Hepatic stellate cell (primary cell): ENCODE results near the gene ZMAT5.

ENCODE experiments used
- DNase-seq: peaks from one replicate; pipeline ENCODE4 v3.0.0; 2011; ENCODE audit warnings: low spot score

ZMAT5 gene, protein sequence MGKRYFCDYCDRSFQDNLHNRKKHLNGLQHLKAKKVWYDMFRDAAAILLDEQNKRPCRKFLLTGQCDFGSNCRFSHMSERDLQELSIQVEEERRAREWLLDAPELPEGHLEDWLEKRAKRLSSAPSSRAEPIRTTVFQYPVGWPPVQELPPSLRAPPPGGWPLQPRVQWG

DNA sequence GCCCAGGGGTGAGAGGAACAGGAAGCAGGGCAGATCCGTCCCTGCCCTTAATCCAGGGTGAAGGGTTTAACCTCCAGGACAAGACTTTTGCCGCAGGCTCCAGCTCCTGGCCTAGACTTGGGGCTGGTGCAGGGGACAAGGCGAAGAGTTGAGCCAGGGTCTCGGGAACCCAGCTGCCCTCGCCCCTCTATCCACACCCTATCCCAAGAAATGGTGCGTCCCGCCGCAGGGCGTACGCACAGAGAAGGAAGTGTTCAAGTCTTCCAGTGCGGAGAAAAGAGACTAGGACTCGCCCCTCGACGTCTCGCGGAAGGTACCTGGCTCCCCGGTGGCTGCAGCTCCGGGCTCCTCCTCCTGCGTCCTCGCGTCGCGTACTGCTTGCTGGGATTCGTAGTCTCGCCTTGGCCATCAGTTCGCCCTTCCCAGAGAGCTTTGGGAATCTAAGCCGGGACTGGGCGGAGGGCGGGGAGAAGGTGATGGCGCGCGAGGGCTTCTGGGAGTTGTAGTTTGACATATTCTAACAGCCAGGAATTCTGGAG, at the start of gene ZMAT5:
Gene ZMAT5, minus strand, starts transcription at position 376 of the 539 bp plus-strand sequence. CDS start 18,463 bp downstream, outside the sequence.
- peak; percentile 99 for DNase-seq

GRCh38 chr22:29816539-29816938, 49.7 kb upstream of the ZMAT5 start:
- DNase-seq, result no peak

- DNase-seq, result no peak
Measured at GRCh38 chr22:29816128-29816527, 49.3 kb upstream of the ZMAT5 start.

- no peak for DNase-seq
Measured at GRCh38 chr22:29815580-29815979, 48.8 kb upstream of the ZMAT5 start.

DNA sequence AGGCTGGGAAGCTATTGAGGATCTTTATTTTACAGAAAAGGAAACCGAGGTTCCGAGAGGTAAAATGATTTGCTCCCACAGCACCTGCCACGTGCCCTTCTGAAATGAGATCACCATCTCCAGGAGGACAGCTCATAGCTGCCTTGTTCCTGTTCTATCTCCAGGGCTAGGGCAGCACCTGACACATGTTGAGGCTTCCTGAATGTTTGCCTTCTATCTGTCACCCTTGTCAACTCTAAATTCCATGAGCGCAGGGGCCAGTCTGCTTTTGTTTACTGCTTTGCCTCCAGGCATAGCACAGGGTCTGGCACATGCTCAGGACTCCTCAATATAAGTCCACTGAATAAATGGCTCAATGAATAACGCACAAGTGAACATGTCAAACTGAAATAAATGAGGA, 47.2 kb upstream of the ZMAT5 start:
- no peak for DNase-seq

DNA sequence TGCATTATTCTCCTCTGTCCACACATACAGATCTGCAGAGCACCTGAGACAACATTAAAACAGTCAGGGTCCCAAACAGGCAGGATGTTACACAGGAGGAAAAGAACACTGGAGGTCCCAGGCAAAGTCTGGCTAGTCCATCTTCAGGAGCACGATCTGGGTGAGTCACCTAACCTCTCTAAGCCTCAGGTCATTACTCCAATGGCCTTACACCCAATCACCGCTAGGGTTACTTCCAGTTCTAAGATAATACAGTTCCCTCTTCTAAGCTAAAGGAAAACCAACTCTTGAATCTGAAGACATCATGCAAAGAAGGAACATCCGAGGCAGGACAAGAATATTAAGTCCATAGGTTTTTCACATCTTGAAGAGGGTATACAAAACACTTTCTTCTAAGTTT, 46.8 kb upstream of the ZMAT5 start:
- peak; percentile 40 for DNase-seq

DNA sequence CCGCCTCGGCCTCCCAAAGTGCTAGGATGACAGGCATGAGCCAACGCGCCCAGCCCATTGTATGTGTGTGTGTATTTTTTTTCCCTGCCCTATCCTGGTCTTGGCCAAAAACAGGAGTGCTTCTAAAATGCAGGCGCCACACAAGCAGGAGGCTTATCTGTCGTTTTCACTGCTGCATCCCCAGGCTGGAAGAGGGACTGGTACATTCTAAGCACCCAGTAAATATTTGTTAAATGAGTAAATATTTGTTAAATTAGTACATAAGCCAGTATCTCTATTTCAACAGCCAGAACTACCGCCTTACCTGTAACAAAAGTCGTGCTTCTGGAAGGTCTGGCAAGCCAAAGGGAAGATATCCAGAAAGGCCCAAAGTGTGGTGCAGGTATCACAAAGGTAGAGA, 46.3 kb upstream of the ZMAT5 start:
- DNase-seq, result no peak

DNA sequence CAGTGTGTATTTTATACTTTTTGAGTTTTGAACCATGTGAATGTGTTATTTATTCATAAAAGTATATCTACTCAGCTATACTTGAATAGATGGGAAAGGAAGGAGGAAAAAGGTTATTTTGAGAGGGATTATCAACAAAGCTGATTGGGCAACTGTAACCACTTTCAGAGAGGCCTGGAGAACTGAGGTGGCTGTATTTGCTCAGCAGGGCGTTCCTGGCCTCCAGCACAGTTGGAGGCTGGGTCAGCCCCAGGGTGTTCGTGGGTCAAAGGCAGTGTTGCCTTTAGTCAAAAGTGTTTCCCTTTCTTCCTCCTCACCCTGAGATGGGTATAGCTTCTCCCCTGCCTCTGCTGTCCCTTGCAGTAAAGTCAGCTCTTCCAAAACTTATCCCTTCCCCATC, 44.6 kb upstream of the ZMAT5 start:
- no peak for DNase-seq

- DNase-seq, result no peak
Measured at GRCh38 chr22:29810216-29810615, 43.4 kb upstream of the ZMAT5 start.

DNA sequence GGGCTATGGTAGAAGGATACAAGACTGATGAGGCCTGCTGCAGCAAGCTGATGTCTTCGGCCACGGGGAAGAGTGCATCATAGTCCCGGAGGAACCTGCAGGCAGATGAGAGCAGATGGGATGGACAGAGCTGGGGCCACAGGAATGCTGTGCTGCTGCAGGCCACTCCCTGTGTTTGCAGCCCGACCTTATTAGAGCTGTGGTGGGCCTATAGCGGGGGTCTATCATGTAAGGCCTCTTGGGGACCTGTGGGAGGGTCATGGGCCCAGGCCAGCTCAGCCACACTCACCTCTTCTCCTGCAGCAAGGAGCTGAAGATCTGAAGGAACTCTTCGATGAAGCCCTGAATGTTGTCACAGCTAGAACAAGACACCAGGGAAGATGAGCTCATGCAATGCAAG, 39.4 kb upstream of the ZMAT5 start:
- DNase-seq, result no peak

DNA sequence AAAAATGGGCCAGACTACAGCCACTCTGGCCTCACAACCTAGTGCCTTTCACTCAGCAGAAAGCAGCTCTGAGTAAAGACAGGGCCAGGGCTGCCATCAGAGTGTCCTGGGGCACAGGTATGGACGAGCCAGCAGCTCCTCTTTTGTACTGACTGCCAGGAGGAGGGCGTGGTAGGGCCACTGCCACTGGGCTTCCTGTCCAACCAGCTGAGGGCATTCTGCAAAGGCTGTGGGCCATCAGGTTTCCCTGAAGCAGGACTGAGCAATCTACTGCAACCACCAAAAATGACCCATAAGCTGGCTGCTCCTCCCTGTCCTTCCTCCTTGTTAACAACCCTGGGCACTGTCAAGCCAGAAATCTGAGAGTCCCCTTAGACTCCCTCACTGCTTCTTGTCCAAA, 38.2 kb upstream of the ZMAT5 start:
- DNase-seq, result no peak

DNA sequence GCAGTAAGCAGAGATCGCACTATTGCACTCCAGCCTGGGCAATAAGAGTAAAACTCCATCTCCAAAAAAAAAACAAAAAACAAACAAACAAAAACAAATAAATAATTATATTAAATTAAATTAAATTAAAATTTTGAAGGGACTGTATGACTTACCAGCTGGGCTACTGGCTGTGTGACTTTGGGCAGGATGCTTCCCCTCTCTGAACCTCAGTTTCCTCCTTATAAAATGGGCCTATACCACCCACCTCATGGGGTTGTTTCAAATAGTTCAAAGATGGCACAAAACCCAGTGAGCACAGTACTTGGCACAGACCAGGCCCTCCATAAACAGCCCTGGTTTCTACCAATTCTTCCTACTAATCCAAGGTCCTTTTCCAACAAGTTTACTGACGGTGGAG, 36.4 kb upstream of the ZMAT5 start:
- no peak for DNase-seq

- DNase-seq, result no peak
Measured at GRCh38 chr22:29801796-29802195, 35.0 kb upstream of the ZMAT5 start.

GRCh38 chr22:29801153-29801552, 34.3 kb upstream of the ZMAT5 start:
- no peak for DNase-seq

GRCh38 chr22:29799217-29799680, 32.4 kb upstream of the ZMAT5 start:
- DNase-seq, result peak; percentile 87

DNA sequence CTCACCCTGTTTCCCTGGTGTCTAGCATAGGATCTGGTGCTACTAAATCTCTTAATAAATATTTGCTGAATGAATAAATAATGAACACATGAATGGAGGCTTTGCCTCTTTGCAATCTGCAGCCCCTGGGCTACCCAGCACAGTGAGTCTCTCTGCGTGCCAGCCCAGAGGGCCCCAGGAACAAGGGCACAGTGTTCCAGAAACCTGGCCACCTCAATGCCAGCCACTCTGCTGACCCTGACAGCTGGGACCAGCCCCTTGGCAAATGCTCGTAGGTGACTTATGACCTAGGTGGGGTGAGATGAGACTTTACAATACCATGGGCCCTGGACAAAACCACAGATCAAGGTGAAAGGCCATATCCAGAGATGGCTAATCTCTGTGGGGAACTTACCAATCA, 32.0 kb upstream of the ZMAT5 start:
- DNase-seq, result no peak

DNA sequence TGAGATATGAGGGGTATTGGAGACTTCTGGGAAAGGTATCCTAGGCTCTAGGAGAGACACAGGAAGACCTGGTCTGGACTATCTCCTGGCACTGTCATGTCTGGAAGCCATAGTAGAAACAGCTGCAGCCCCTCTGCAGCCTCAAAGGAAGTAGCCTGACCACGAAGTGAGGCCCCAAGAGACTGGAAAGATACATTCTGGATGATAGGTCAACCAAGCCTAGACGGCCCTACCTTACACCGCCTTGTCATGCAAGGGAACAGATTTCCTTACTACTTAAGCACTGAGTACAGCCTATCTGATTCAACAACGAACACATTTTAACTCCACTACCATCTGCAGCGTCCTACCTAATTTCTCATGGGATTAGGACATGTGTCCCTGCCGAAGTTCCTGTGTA, 31.5 kb upstream of the ZMAT5 start:
- DNase-seq, result no peak

GRCh38 chr22:29797351-29797750, 30.5 kb upstream of the ZMAT5 start:
- DNase-seq, result no peak

- DNase-seq, result no peak
Measured at GRCh38 chr22:29795663-29796062, 28.9 kb upstream of the ZMAT5 start.

- DNase-seq, result no peak
Measured at GRCh38 chr22:29793396-29793795, 26.6 kb upstream of the ZMAT5 start.

- DNase-seq, result no peak
Measured at GRCh38 chr22:29790061-29790460, 23.3 kb upstream of the ZMAT5 start.

DNA sequence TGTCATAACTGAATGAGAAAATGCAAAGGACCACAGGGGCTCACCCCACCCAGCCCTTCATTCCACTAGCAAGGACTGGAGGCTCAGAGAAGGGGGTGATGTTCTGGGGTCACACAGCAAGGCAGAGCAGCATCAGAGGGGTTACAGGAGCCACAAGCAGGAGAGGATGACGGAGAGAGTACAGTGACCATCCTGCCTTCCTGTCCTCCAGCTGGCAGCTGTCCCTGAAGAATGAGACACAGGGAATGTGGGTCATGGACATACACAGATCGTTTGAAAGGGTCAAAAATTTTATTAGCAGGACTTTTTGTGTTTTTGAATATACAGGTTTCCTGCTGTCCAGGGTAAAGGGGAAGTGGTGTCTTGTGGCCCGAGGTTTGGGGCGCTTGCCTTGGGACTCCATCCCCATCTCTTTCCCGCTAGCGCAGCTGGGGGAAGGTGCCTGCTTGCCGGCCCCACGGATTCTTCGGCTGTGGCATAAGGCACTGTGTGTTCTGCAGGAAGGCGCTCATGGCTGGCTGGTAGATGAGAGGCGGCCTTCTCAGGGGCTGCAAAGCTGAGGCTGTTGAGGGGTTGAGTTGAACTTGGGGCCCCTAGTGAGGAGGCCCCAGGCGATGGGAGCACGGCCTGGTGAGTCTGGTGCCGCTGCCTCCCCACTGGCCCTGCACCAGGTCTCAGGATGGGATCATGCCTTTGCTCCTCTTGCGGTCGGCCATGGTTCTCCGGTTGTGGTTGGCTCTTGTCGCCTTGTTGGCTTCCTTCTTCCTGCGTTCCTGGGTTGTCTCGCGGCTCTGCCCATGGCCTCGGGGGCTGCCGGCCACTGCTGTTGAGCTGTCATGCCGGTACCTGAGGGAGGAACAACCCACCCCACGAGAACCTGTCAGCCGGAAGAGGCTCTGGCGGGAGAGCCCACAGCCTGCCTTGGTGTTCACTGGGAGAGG, 21.8 kb upstream of the ZMAT5 start:
- no peak for DNase-seq

- DNase-seq, result no peak
Measured at GRCh38 chr22:29787371-29787980, 20.7 kb upstream of the ZMAT5 start.
